ENCODE results near the gene XAF1. TPM values are rescaled to one million over a fixed set of nuclear protein-coding genes. Genes with fewer than 3 reads are reported as not detected.
A peak's percentile ranks its signal among the peaks of the same experiment; 100 is the strongest.

Gene XAF1
- polyA plus RNA-seq, 1 of the 3 experiments (the other 2 are of a cell fraction) = 0.03 TPM

DNA sequence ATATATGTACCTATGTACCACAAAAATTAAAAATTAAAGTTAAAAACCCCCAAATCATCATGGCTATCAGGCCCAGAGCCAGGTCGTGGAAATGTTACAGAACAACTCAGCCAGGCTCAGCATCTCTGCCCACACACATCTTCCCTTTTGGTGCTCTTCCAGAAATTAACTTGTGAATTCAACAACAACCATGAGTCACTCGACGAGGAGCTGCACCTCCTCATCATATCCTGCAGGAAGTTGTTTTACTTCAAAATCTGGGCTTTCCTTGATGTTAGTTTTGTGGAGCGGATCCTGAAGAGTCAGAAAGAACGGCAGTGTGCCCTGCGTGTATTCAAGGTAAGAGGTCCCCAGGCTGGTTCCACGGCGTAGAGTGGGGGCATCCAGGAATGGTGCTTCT is 30.8 kb downstream of the XAF1 start (continued):
- TF ChIP-seq EZH2phosphoT487 (IDR thresholded peaks at IDR 0.05; ENCODE audit: borderline replicate concordance, low read depth) = no peak

GRCh38 chr17:6787081-6787693 is 31.3 kb downstream of the XAF1 start:
- ChIA-PET CTCF (interaction anchor here (1.0 to 1.4 kb wide), 2 partner anchors 56 to 217 kb away, joined by 3 read pairs; no protein-coding TSS in a partner anchor), POLR2A (interaction anchor here (0.6 kb wide), 1 partner anchor 145 kb away, joined by 3 read pairs; no protein-coding TSS in a partner anchor)
- Histone ChIP-seq H3K27me3 (ENCODE audit: insufficient read depth) (peaks cover 17% of the 10 kb centered on the region; the same call in 1 of the 2 replicates), H3K4me1 (ENCODE audit: control insufficient read depth in 1 of 2, insufficient read depth in 2 of 2, low read depth in 1 of 2, low read length in 1 of 2) (no peaks in the 10 kb centered on the region), H3K9me3 (no peaks in the 10 kb centered on the region), H3K9me2 (no peaks in the 10 kb centered on the region), H4K20me1 (ENCODE audit: insufficient read depth) (no peaks in the 10 kb centered on the region), H2AFZ (ENCODE audit: low read depth) (peak overlapping the region; percentile 64; the same call in 1 of the 2 replicates), H3K36me3 (replicated peaks in 1 of 2; ENCODE audit: control insufficient read depth in 1 of 2, insufficient read depth in 2 of 2, low read length in 1 of 2) (no peaks in the 10 kb centered on the region), H3K79me2 (ENCODE audit: insufficient read depth) (no peaks in the 10 kb centered on the region), H3K4me2 (peak overlapping the region; percentile 64), H3F3A (replicated peaks; ENCODE audit: insufficient read depth) (no peaks in the 10 kb centered on the region), H3K4me3 (ENCODE audit: low read depth in 2 of 2, low read length in 1 of 2) (no peak overlapping the region; a peak in 1 of 4 replicates), H3K9ac (no peak overlapping the region), H3K27ac (ENCODE audit: low read depth in 2 of 2, low read length in 1 of 2) (no peak overlapping the region)
- TF ChIP-seq, protein P1, sequence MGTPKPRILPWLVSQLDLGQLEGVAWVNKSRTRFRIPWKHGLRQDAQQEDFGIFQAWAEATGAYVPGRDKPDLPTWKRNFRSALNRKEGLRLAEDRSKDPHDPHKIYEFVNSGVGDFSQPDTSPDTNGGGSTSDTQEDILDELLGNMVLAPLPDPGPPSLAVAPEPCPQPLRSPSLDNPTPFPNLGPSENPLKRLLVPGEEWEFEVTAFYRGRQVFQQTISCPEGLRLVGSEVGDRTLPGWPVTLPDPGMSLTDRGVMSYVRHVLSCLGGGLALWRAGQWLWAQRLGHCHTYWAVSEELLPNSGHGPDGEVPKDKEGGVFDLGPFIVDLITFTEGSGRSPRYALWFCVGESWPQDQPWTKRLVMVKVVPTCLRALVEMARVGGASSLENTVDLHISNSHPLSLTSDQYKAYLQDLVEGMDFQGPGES (IDR thresholded peaks at IDR 0.05; ENCODE audit: low read depth, low read length) = no peak
- TF ChIP-seq GABPA (IDR thresholded peaks at IDR 0.05; ENCODE audit: low read depth) (no peak), MEF2A (IDR thresholded peaks at IDR 0.05; ENCODE audit: borderline replicate concordance, low read depth) (no peak), FOSL2 (IDR thresholded peaks at IDR 0.05; ENCODE audit: borderline replicate concordance, low read depth) (no peak), RAD21 (IDR thresholded peaks at IDR 0.05; ENCODE audit: low read length) (no peak), TAF1 (IDR thresholded peaks at IDR 0.05; ENCODE audit: borderline replicate concordance, low read depth, low read length) (no peak), SIN3A (IDR thresholded peaks at IDR 0.05; ENCODE audit: borderline replicate concordance, low read depth, low read length) (no peak), CHD2 (IDR thresholded peaks at IDR 0.05; ENCODE audit: low read length, partially characterized antibody) (no peak), NFIC (IDR thresholded peaks at IDR 0.05; ENCODE audit: borderline replicate concordance) (no peak), EZH2phosphoT487 (IDR thresholded peaks at IDR 0.05; ENCODE audit: borderline replicate concordance, low read depth) (no peak), GATA2 (CRISPR knock-in tag; IDR thresholded peaks at IDR 0.05) (no peak), ELF1 (IDR thresholded peaks at IDR 0.05) (no peak), USF2 (IDR thresholded peaks at IDR 0.05; ENCODE audit: borderline replicate concordance, low read depth, low read length) (no peak)
- TF ChIP-seq, protein P2, sequence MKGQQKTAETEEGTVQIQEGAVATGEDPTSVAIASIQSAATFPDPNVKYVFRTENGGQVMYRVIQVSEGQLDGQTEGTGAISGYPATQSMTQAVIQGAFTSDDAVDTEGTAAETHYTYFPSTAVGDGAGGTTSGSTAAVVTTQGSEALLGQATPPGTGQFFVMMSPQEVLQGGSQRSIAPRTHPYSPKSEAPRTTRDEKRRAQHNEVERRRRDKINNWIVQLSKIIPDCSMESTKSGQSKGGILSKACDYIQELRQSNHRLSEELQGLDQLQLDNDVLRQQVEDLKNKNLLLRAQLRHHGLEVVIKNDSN (IDR thresholded peaks at IDR 0.05; ENCODE audit: borderline replicate concordance, low read depth) = no peak
- TF ChIP-seq, protein P3, sequence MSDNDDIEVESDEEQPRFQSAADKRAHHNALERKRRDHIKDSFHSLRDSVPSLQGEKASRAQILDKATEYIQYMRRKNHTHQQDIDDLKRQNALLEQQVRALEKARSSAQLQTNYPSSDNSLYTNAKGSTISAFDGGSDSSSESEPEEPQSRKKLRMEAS (IDR thresholded peaks at IDR 0.05; ENCODE audit: low read depth) = no peak
- WGBS (ENCODE audit: low lambda C conversion rate) = 4% methylated on average over 10 of the region's 10 CpGs
- no peak for DNase-seq

Data from SK-N-SH (cell line).